HEK293 (cell line): Measurements from ENCODE around the gene DMKN.
A peak's percentile ranks its signal among the peaks of the same experiment; 100 is the strongest.

Experiments
- CTCF ChIA-PET: fragments of 350-600 bp; formaldehyde crosslinking; extraction: SDS; loops from one replicate; lab custom pipeline; 2021; ENCODE audit warnings: antibody characterized with exemption; lab: Yijun Ruan, JAX
- POLR2A ChIA-PET: fragments of 300-600 bp; formaldehyde crosslinking; extraction: SDS; loops from one replicate; lab custom pipeline; 2020; ENCODE audit warnings: antibody characterized with exemption, inconsistent platforms; lab: Yijun Ruan, JAX
- H3K27ac ChIP-seq: fragments of 200-500 bp; sonication (Bioruptor generic); 2 replicates; pipeline ENCODE4 v1.5.1; 2014; ENCODE audit warnings: low read depth, low read length, control low read depth, inconsistent platforms; ENCODE audit errors: extremely low read depth
- H3K36me3 ChIP-seq, 2 experiments: fragments of 200-500 bp in 1 of 2; sonication (Bioruptor generic) in 1 of 2; 1 replicate in 1 of 2; 2 replicates in 1 of 2; pipeline ENCODE4 v1.5.1; 2014 to 2017; ENCODE audit warnings: inconsistent platforms in 2 of 2, low read length in 2 of 2; ENCODE audit not compliant: control insufficient read depth in 2 of 2, insufficient read depth in 1 of 2
- H3K4me1 ChIP-seq: fragments of 200-500 bp; sonication (Bioruptor generic); 2 replicates; pipeline ENCODE4 v1.5.1; 2014; ENCODE audit warnings: mild to moderate bottlenecking, low read length, inconsistent platforms; ENCODE audit not compliant: control insufficient read depth, insufficient read depth
- H3K4me3 ChIP-seq: 2 replicates; pipeline ENCODE4 v1.5.1; 2011; ENCODE audit warnings: low read depth, mild to moderate bottlenecking, control low read depth, low read length, moderate library complexity
- H3K9me3 ChIP-seq: fragments of 200-500 bp; sonication (Bioruptor generic); 2 replicates; pipeline ENCODE4 v1.5.1; 2014; ENCODE audit warnings: low read depth, low read length, inconsistent platforms; ENCODE audit not compliant: control insufficient read depth, insufficient read depth
- EGR2 ChIP-seq: fragments of 450-650 bp; formaldehyde crosslinking; IDR thresholded peaks from 2 replicates; pipeline ENCODE4 v1.5.1; 2016; ENCODE audit warnings: low read depth, missing biosample characterization, missing genetic modification characterization
- GLIS1 ChIP-seq: fragments of 450-650 bp; formaldehyde crosslinking; IDR thresholded peaks from 2 replicates; pipeline ENCODE4 v1.5.1; 2016; ENCODE audit warnings: missing biosample characterization, missing genetic modification characterization
- RBAK ChIP-seq: fragments of 450-650 bp; formaldehyde crosslinking; IDR thresholded peaks from 2 replicates; pipeline ENCODE4 v1.5.1; 2016; ENCODE audit warnings: missing biosample characterization, missing genetic modification characterization
- YY2 ChIP-seq: fragments of 450-650 bp; formaldehyde crosslinking; IDR thresholded peaks from 2 replicates; pipeline ENCODE4 v1.5.1; 2016; ENCODE audit warnings: missing biosample characterization, missing genetic modification characterization
- ZBTB1 ChIP-seq: fragments of 450-650 bp; formaldehyde crosslinking; IDR thresholded peaks from 2 replicates; pipeline ENCODE4 v1.5.1; 2016; ENCODE audit warnings: missing biosample characterization, missing genetic modification characterization
- ZBTB17 ChIP-seq: fragments of 450-650 bp; formaldehyde crosslinking; IDR thresholded peaks from 2 replicates; pipeline ENCODE4 v1.5.1; 2016; ENCODE audit warnings: missing biosample characterization, missing genetic modification characterization
- ZBTB26 ChIP-seq: fragments of 450-650 bp; formaldehyde crosslinking; optimal IDR thresholded peaks from 2 replicates; pipeline ENCODE3; 2016; ENCODE audit warnings: missing biosample characterization, mild to moderate bottlenecking, missing genetic modification characterization
- ZFHX2 ChIP-seq: fragments of 450-650 bp; formaldehyde crosslinking; conservative IDR thresholded peaks from 2 replicates; pipeline ENCODE4 v1.5.1; 2016; ENCODE audit warnings: missing biosample characterization, missing genetic modification characterization
- ZIC2 ChIP-seq: fragments of 450-650 bp; formaldehyde crosslinking; IDR thresholded peaks from 2 replicates; pipeline ENCODE4 v1.5.1; 2016; ENCODE audit warnings: missing biosample characterization, missing genetic modification characterization
- ZNF114 ChIP-seq: fragments of 450-650 bp; formaldehyde crosslinking; IDR thresholded peaks from 2 replicates; pipeline ENCODE4 v1.5.0; 2017; ENCODE audit warnings: missing biosample characterization, missing genetic modification characterization
- ZNF133 ChIP-seq: fragments of 450-650 bp; formaldehyde crosslinking; IDR thresholded peaks from 2 replicates; pipeline ENCODE4 v1.5.1; 2016; ENCODE audit warnings: missing biosample characterization, missing genetic modification characterization
- ZNF146 ChIP-seq: fragments of 450-650 bp; formaldehyde crosslinking; IDR thresholded peaks from 2 replicates; pipeline ENCODE4 v1.5.1; 2016; ENCODE audit warnings: missing biosample characterization, missing genetic modification characterization
- ZNF157 ChIP-seq: fragments of 450-650 bp; formaldehyde crosslinking; IDR thresholded peaks from 2 replicates; pipeline ENCODE4 v1.5.1; 2016; ENCODE audit warnings: missing biosample characterization, missing genetic modification characterization
- ZNF202 ChIP-seq: fragments of 450-650 bp; formaldehyde crosslinking; IDR thresholded peaks from 2 replicates; pipeline ENCODE4 v1.5.1; 2016; ENCODE audit warnings: missing biosample characterization, missing genetic modification characterization, borderline replicate concordance
- ZNF23 ChIP-seq: fragments of 450-650 bp; formaldehyde crosslinking; IDR thresholded peaks from 2 replicates; pipeline ENCODE4 v1.5.1; 2016; ENCODE audit warnings: missing biosample characterization, missing genetic modification characterization, borderline replicate concordance
- ZNF302 ChIP-seq: fragments of 450-650 bp; formaldehyde crosslinking; IDR thresholded peaks from 2 replicates; pipeline ENCODE4 v1.5.1; 2016; ENCODE audit warnings: missing biosample characterization, missing genetic modification characterization, low read depth
- ZNF433 ChIP-seq: fragments of 450-650 bp; formaldehyde crosslinking; IDR thresholded peaks from 2 replicates; pipeline ENCODE4 v1.5.1; 2016; ENCODE audit warnings: missing biosample characterization, missing genetic modification characterization, low read depth
- ZNF473 ChIP-seq: fragments of 450-650 bp; formaldehyde crosslinking; IDR thresholded peaks from 2 replicates; pipeline ENCODE4 v1.5.1; 2017; ENCODE audit warnings: missing biosample characterization, missing genetic modification characterization
- ZNF654 ChIP-seq: fragments of 450-650 bp; formaldehyde crosslinking; IDR thresholded peaks from 2 replicates; pipeline ENCODE4 v1.5.1; 2016; ENCODE audit warnings: low read depth, missing biosample characterization, missing genetic modification characterization
- ZNF701 ChIP-seq: fragments of 450-650 bp; formaldehyde crosslinking; IDR thresholded peaks from 2 replicates; pipeline ENCODE4 v1.5.1; 2016; ENCODE audit warnings: missing biosample characterization, missing genetic modification characterization
- ZNF837 ChIP-seq: fragments of 450-650 bp; formaldehyde crosslinking; IDR thresholded peaks from 2 replicates; pipeline ENCODE4 v1.5.1; 2016; ENCODE audit warnings: missing biosample characterization, missing genetic modification characterization
- TF ChIP-seq, protein P1 (sequence below): fragments of 450-650 bp; formaldehyde crosslinking; IDR thresholded peaks from 2 replicates; pipeline ENCODE4 v1.5.1; 2016; ENCODE audit warnings: missing biosample characterization, missing genetic modification characterization
- TF ChIP-seq, protein P2 (sequence below): fragments of 450-650 bp; formaldehyde crosslinking; IDR thresholded peaks from 2 replicates; pipeline ENCODE4 v1.5.1; 2016; ENCODE audit warnings: missing biosample characterization, missing genetic modification characterization

DMKN gene

GRCh38 chr19:35539850-35540249 lies 26.4 kb upstream of the DMKN start:
- no peak overlapping the region for H3K4me3 ChIP-seq
- POLR2A ChIA-PET: no interaction called here
- peaks cover 39 to 46% of the 10 kb centered on the region in 2 experiments for H3K36me3 ChIP-seq
- no peak overlapping the region for H3K27ac ChIP-seq
- TF ChIP-seq ZIC2 (tag by site-specific recombination) (no peak), ZNF114 (tag by site-specific recombination) (no peak)
- CTCF ChIA-PET: interaction anchor here (0.6 to 3.4 kb wide), 3 partner anchors 9 to 23 kb away, joined by 3 to 18 read pairs (median 4); partner anchors contain the start of gene ATP4A
- H3K4me1 ChIP-seq: peaks cover 16% of the 10 kb centered on the region
- no peaks in the 10 kb centered on the region for H3K9me3 ChIP-seq

DNA sequence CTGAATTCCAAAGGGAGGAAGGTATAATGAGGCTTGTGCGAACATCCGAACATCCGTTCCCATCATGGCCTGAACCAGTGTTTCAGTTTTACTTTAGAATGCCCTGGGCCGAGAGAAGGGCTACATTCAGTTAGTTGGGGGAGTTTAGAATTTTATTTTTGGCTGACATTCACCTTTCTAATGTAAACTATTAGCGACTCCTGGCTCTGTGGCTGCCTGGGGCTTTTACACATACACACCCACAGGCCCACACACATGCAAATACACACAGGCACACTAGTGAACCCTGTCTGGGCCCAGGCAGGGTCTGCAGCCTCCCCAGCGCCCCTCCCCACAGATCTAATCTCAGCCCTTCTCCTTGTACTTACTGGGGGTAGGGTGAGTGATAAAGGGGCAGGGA lies 25.9 kb upstream of the DMKN start:
- TF ChIP-seq ZBTB26 (tag by site-specific recombination): peak; percentile 11
- no peak for TF ChIP-seq ZNF133 (tag by site-specific recombination)
- TF ChIP-seq, all 188 proteins: peak for 1
- H3K4me1 ChIP-seq: peaks cover 11% of the 10 kb centered on the region
- H3K36me3 ChIP-seq: peaks cover 39 to 46% of the 10 kb centered on the region in 2 experiments
- CTCF ChIA-PET: interaction anchor here (0.6 to 3.4 kb wide), 2 partner anchors 9 to 24 kb away, joined by 3 to 18 read pairs; partner anchors contain the start of gene ATP4A
- POLR2A ChIA-PET: interaction anchor here (1.0 kb wide), 1 partner anchor 212 kb away, joined by 3 read pairs; no protein-coding TSS in a partner anchor
- H3K27ac ChIP-seq: no peak overlapping the region; the same call in 1 of the 2 replicates
- H3K9me3 ChIP-seq: no peaks in the 10 kb centered on the region
- H3K4me3 ChIP-seq: no peak overlapping the region

GRCh38 chr19:35534803-35535480 lies 21.5 kb upstream of the DMKN start:
- CTCF ChIA-PET: interaction anchor here (0.6 to 2.6 kb wide), 6 partner anchors 18 to 182 kb away, joined by 3 to 12 read pairs (median 4); no protein-coding TSS in a partner anchor
- peaks cover 6% of the 10 kb centered on the region; the same call in 1 of the 2 replicates for H3K4me1 ChIP-seq
- no peak overlapping the region for H3K4me3 ChIP-seq
- H3K36me3 ChIP-seq: peaks cover 4 to 15% of the 10 kb centered on the region in 2 experiments; a peak in 2 of 3 replicates
- POLR2A ChIA-PET: interaction anchor here (1.3 to 1.8 kb wide), 3 partner anchors 10 to 205 kb away, joined by 3 to 7 read pairs (median 7); no protein-coding TSS in a partner anchor
- no peak overlapping the region; the same call in 1 of the 2 replicates for H3K27ac ChIP-seq
- H3K9me3 ChIP-seq: no peaks in the 10 kb centered on the region
- TF ChIP-seq ZBTB1 (tag by site-specific recombination) (no peak), ZNF302 (tag by site-specific recombination) (no peak), ZIC2 (tag by site-specific recombination) (peak; percentile 85), EGR2 (tag by site-specific recombination) (peak; percentile 67), ZNF202 (tag by site-specific recombination) (no peak), ZNF146 (tag by site-specific recombination) (no peak), ZNF473 (tag by site-specific recombination) (no peak), ZNF433 (tag by site-specific recombination) (no peak), ZNF23 (tag by site-specific recombination) (no peak), GLIS1 (peak; percentile 57), YY2 (tag by site-specific recombination) (no peak), ZBTB17 (tag by site-specific recombination) (peak; percentile 41; the same call in 1 of the 2 replicates), ZNF701 (tag by site-specific recombination) (no peak), ZNF157 (tag by site-specific recombination) (no peak), ZFHX2 (tag by site-specific recombination) (peak; percentile 29; the same call in 1 of the 2 replicates), ZNF837 (tag by site-specific recombination) (0 out of 2 replicates have a peak, but pooled peaks have one; percentile 44), ZNF654 (tag by site-specific recombination) (no peak), ZNF133 (tag by site-specific recombination) (no peak), RBAK (tag by site-specific recombination) (no peak)
- TF ChIP-seq, protein P1, sequence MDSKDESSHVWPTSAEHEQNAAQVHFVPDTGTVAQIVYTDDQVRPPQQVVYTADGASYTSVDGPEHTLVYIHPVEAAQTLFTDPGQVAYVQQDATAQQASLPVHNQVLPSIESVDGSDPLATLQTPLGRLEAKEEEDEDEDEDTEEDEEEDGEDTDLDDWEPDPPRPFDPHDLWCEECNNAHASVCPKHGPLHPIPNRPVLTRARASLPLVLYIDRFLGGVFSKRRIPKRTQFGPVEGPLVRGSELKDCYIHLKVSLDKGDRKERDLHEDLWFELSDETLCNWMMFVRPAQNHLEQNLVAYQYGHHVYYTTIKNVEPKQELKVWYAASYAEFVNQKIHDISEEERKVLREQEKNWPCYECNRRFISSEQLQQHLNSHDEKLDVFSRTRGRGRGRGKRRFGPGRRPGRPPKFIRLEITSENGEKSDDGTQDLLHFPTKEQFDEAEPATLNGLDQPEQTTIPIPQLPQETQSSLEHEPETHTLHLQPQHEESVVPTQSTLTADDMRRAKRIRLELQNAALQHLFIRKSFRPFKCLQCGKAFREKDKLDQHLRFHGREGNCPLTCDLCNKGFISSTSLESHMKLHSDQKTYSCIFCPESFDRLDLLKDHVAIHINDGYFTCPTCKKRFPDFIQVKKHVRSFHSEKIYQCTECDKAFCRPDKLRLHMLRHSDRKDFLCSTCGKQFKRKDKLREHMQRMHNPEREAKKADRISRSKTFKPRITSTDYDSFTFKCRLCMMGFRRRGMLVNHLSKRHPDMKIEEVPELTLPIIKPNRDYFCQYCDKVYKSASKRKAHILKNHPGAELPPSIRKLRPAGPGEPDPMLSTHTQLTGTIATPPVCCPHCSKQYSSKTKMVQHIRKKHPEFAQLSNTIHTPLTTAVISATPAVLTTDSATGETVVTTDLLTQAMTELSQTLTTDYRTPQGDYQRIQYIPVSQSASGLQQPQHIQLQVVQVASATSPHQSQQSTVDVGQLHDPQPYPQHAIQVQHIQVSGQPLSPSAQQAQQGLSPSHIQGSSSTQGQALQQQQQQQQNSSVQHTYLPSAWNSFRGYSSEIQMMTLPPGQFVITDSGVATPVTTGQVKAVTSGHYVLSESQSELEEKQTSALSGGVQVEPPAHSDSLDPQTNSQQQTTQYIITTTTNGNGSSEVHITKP: no peak
- TF ChIP-seq, protein P2, sequence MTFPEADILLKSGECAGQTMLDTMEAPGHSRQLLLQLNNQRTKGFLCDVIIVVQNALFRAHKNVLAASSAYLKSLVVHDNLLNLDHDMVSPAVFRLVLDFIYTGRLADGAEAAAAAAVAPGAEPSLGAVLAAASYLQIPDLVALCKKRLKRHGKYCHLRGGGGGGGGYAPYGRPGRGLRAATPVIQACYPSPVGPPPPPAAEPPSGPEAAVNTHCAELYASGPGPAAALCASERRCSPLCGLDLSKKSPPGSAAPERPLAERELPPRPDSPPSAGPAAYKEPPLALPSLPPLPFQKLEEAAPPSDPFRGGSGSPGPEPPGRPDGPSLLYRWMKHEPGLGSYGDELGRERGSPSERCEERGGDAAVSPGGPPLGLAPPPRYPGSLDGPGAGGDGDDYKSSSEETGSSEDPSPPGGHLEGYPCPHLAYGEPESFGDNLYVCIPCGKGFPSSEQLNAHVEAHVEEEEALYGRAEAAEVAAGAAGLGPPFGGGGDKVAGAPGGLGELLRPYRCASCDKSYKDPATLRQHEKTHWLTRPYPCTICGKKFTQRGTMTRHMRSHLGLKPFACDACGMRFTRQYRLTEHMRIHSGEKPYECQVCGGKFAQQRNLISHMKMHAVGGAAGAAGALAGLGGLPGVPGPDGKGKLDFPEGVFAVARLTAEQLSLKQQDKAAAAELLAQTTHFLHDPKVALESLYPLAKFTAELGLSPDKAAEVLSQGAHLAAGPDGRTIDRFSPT (tag by site-specific recombination): no peak
